Stimulated activated CD8-positive, alpha-beta memory T cell treated with anti-CD3 and anti-CD28 coated beads, Interleukin-2, amount 100 ng/mL, for 48 hours (primary cell): ENCODE results near the gene TTYH2.
"Not testable (repeated sequence)": the region's sequence is repeated elsewhere in the genome, so short reads cannot be mapped to it uniquely, and the experiment has no call there.

ENCODE experiments used
- DNase-seq, 2 donors: peaks; one replicate each; pipeline ENCODE4 v3.0.0-alpha.2; 2020; ENCODE audit warnings: low read depth in 2 of 2

TTYH2 gene

GRCh38 chr17:74212913-74213791, at the start of gene TTYH2:
TTYH2 (plus strand) TSS chr17:74213571; CDS start chr17:74213588, 17 bp downstream.
- DNase-seq = peak; percentile 59 to 68

GRCh38 chr17:74163836-74164235, 49.5 kb upstream of the TTYH2 start:
- no peak for DNase-seq

GRCh38 chr17:74164446-74165045, 48.8 kb upstream of the TTYH2 start:
- no peak for DNase-seq

- DNase-seq = no peak
Observed at GRCh38 chr17:74165797-74166365, 47.5 kb upstream of the TTYH2 start.

DNA sequence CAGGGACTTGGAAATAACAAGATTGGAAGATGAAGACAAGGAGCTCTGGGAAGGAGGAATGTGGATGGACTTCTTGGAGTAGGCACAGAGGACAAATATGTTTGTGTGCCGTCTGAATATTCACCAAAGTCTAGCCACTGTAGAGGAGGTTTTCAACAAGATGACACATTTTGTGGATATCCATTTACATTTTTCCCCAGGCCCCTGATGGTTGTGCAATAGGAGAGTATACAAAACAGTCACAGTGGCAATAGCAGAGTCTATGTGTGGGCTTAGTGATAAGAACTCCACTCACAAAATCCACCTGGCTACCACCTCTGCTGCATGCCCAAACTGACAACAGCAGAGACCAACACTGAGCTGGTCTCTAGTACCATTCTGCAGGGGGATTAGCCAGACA, 42.4 kb upstream of the TTYH2 start:
- DNase-seq = no peak

- no peak for DNase-seq
Observed at GRCh38 chr17:74172700-74173099, 40.7 kb upstream of the TTYH2 start.

- DNase-seq = peak; percentile 21 to 47
Observed at GRCh38 chr17:74176546-74177001, 36.8 kb upstream of the TTYH2 start.

GRCh38 chr17:74177018-74177450, 36.3 kb upstream of the TTYH2 start:
- no peak for DNase-seq

GRCh38 chr17:74179576-74179975, 33.8 kb upstream of the TTYH2 start:
- no peak for DNase-seq

DNA sequence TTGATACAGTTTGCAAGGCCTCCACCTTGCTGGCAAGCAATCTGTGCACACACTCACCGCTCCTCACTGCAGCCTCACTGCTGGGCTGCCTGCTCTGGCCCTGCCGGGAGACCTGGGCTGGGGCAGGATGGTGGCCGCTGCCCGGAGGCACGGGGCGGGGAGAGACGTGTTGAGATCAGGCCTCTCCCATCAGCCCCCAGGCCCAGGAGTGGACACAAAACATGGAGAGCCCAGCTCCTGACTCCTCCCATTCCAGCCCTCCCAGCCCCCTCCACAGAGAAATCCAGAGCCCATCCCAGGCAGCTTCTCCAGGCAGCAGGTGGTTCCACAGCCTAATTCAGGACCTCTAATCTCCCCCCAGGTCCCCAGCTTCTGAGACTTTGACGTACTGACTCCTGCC, 33.0 kb upstream of the TTYH2 start:
- no peak for DNase-seq

DNA sequence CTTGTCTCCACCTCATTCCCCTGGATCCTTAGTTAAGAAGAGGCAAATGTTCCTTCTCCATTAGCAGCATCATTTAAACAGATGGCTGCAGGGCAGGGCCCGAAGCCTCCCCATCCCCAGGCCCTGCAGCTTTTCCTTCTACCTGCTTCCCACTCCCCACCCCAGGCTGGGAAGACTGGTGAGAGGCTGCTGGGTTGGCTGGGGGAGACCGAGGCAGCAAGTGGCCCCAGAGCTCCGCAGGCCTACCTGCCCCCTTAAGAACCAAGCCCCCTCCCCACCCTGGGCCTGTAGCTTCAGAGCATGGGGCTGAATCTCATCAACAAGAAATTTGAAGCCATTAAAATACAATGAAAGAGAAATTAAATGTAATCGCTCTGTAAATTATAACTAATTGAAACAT, 32.0 kb upstream of the TTYH2 start:
- no peak for DNase-seq

- DNase-seq = no peak
Observed at GRCh38 chr17:74182041-74182723, 31.2 kb upstream of the TTYH2 start.

DNA sequence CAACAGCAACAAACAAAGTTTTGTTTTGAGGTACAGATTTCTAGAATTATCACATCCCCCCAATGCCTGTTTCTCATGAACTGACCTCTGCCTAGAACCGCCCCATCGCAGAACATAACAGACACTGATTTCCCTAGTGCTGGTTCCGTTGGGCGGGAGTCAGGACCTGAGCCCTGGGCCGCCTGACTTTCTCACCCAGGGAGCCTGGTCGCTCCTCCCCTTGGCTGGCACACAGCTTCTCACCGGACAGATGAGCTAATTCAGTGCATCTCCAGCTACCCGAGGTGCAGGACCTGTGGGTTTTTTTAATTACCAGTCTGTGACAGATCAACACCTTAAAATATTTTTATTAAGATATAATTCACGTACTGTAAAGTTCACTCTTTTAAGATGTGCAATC, 30.0 kb upstream of the TTYH2 start:
- no peak for DNase-seq

DNA sequence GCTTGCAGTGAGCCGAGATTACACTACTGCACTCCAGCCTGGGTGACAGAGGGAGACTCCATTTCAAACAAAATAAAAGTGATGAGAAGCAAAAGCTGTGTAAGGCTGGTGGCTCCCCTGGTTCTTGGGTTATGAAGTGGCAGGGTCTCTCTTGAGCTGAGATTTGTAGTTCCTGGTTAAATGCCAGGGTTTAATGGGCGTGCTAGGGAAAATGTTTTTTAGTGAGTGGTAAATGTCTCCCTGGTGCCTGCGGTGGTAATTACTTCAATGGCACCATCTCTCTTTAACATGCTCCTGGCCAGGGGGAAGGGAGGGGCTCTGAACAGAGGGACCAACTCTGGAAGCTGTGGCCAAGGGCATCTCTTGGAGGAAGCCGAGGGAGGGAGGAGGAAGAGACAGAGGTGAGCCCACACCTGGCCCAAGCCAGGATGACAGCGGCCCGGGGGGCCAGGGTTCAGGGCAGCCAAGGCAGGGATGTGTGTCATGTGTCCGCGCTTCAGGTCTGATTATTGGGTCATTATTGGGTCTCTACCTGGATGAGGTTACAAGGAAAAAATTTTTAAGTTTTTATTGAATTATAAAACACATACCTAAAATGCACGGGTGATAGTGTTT, 27.7 kb upstream of the TTYH2 start:
- DNase-seq = no peak

GRCh38 chr17:74186498-74186897, 26.9 kb upstream of the TTYH2 start:
- no peak for DNase-seq

DNA sequence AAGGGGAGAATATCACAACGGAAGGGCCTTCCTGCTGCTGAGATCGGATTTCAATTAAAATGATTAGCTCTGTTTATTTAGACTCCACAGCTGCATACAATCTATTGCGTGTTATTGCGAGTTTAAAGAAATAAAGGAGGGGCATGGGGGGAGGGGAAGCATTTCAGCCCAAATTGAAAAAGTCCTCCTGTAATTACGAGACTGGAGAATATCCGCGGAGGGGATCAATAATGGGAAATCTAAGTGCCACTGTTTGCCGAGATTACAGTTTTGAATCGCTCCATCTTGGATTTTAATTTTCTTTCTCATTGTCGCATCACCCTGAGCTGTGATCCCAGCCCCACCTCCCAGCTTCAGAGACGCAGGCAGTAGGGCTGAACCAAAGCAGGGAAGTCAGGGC, 25.6 kb upstream of the TTYH2 start:
- DNase-seq = no peak

DNA sequence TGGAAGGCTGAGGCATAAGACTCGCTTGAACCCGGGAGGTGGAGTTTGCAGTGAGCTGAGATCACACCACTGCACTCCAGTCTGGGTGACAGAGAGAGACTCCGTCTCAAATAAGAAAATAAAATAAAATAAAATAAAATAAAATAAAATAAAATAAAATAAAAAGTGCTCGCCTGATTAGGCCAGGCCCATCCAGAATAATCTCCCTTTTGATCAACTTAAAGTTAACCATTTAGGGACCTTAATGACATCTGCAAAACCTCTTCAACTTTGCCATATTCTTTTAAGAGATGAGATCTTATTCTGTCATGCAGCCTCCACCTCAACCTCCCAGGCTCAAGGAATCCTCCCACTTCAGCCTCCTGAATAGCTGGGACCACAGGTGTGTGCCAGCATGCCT, 24.7 kb upstream of the TTYH2 start:
- DNase-seq = not testable (repeated sequence)

DNA sequence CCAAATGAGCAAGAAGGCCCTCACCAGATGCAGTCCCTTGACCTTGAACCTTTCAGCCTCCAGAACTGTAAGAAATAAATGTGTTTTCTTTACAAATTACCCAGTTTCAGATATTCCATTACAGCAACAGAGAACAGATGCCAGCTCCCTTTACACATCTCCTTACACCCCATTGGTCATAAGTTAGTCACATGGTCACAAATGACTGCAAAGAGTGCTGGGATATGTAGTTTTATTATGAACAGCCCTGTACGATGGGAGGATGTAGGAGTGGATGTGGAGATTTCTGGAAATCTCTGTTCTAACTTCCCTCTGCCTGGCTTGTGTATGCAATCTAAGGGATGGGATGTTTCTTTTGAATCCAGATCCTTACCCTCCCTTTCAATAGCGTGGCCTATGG, 23.2 kb upstream of the TTYH2 start:
- DNase-seq = no peak

- DNase-seq = no peak
Observed at GRCh38 chr17:74190807-74191406, 22.5 kb upstream of the TTYH2 start.

DNA sequence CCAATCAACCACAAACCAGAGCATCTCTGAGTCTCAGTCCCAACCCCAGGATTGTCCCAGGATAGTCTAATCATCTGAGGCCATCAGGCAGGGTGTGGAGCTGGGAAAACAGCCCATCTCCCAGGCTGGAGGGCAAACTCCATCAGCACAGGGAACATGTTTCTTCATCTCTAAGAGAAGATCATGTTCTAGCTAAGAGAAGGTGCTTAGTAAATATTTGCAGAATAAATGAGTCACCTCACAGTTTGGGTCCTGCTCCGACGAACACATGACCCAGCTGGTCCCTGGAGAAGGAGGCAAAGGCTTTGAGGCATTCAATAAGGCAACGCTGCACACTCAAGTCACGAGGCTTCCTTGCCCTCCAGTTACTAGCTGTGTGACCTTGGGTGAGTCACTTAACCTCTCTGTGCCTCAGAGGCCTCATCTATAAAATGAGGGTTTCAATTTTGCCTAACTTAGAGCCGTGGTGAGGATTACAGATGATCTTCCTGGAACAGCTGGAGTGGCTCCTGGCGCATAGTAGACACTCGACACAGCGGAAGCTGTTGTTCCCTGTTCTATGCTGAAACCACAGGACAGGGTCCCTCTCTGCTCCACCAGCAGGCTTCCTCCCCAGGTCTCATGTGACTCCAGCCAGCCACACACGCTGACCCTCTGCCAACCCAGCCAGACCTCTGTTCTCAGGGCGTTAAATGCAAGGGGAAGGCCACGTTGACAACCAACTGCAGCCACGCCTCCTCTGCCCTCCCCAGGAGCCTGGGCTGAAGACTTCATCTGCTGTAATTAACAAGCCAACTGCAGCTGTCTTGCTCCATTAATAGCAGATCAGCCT, 20.2 kb upstream of the TTYH2 start:
- DNase-seq = no peak
